ENCODE data around the gene ARHGAP44. TPM values are rescaled to one million over a fixed set of nuclear protein-coding genes. Genes with fewer than 3 reads are reported as not detected.
A peak's percentile ranks its signal among the peaks of the same experiment; 100 is the strongest.

Gene ARHGAP44
- total and polyA plus RNA-seq, 2 of the 8 experiments (the other 6 are each of a cell fraction or from before 2014, with no cell fraction given): 6.2 to 22.2 TPM

DNA sequence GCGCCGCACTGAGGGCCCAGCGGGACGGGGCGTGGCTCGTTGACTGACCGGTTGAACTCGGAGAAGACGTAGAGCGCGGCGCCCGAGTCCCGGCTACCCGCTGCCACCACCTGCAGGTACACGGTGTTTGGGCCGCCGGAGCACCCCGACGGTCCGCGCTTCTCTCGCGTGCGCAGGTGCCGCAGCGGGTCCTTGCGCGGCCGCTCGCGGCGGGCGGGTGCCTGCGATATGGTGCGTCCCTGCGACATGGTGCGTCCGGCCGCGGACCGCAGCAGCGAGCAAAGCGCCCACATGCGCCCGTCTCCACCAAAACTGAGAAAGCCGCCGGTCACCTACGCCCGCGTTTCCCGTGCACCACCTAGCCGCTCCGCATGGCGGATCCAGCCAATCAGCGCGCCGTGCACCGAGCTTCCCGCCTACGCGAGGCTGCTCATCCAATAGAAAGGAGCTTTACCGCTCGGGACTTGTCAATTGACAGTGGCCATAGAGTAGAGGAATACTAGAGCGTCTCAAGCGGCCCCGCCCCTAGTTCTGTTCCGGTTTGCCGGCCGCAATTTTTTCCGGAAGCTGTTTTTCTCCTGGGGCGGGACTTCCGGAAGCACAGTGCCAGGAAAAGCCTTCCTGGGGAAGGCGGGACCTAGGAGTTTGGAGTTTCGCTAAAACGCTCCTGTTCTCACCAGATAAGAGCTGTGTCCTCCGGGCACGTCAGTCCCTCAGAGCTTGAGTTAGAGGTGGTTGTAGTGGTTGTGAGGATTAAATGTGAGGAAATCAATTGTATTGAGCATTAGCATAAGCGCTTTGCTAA is 228.6 kb downstream of the ARHGAP44 start, which contains the start of gene ELAC2 (continued):
- TF ChIP-seq ATF3 (IDR thresholded peaks at IDR 0.05; ENCODE audit: insufficient read depth, low read depth, low read length): no peak
- TF ChIP-seq EGR1 (IDR thresholded peaks at IDR 0.05; ENCODE audit: borderline replicate concordance, low read depth, low read length): peak; percentile 63
- peak; percentile 95 for TF ChIP-seq SP1 (IDR thresholded peaks at IDR 0.05; ENCODE audit: low read depth, low read length)
- TF ChIP-seq RAD21 (IDR thresholded peaks at IDR 0.05 in 1 of 2, conservative IDR thresholded peaks at IDR 0.05 in 1 of 2; ENCODE audit: low read depth in 2 of 2, low read length in 2 of 2): no peak
- TF ChIP-seq, protein P1, sequence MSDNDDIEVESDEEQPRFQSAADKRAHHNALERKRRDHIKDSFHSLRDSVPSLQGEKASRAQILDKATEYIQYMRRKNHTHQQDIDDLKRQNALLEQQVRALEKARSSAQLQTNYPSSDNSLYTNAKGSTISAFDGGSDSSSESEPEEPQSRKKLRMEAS (IDR thresholded peaks at IDR 0.05): peak; percentile 86
- TF ChIP-seq RNF2 (IDR thresholded peaks at IDR 0.05; ENCODE audit: borderline replicate concordance, low read depth, low read length, missing control alignments, poor library complexity, severe bottlenecking): no peak
- TF ChIP-seq JUN (IDR thresholded peaks at IDR 0.05; ENCODE audit: low read depth, low read length): no peak
- no peak for TF ChIP-seq YY1 (IDR thresholded peaks at IDR 0.05; ENCODE audit: low read depth, low read length)
- TF ChIP-seq GTF2F1 (IDR thresholded peaks at IDR 0.05; ENCODE audit: borderline replicate concordance, low read depth, low read length): no peak
- TF ChIP-seq SRF (IDR thresholded peaks at IDR 0.05; ENCODE audit: low read depth, low read length): no peak
- peak; percentile 86 to 95 for TF ChIP-seq POLR2A (IDR thresholded peaks at IDR 0.05; ENCODE audit: control extremely low read depth in 1 of 2, low read depth in 2 of 2, low read length in 2 of 2)
- no peak for TF ChIP-seq BCL11A (IDR thresholded peaks at IDR 0.05; ENCODE audit: low read depth in 2 of 2, low read length in 2 of 2)
- TF ChIP-seq JUND (IDR thresholded peaks at IDR 0.05; ENCODE audit: low read length): no peak
- TF ChIP-seq SP2 (IDR thresholded peaks at IDR 0.05; ENCODE audit: low read length): peak; percentile 94
- TF ChIP-seq NRF1 (IDR thresholded peaks at IDR 0.05; ENCODE audit: low read depth, low read length): no peak; the same call in 1 of the 2 replicates
- TF ChIP-seq BRCA1 (IDR thresholded peaks at IDR 0.05; ENCODE audit: low read depth, low read length): no peak
- TF ChIP-seq, protein P2, sequence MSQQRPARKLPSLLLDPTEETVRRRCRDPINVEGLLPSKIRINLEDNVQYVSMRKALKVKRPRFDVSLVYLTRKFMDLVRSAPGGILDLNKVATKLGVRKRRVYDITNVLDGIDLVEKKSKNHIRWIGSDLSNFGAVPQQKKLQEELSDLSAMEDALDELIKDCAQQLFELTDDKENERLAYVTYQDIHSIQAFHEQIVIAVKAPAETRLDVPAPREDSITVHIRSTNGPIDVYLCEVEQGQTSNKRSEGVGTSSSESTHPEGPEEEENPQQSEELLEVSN (IDR thresholded peaks at IDR 0.05): peak; percentile 72
- no peak for TF ChIP-seq CBX5 (IDR thresholded peaks at IDR 0.05; ENCODE audit: low read depth, low read length)
- TF ChIP-seq, protein P3, sequence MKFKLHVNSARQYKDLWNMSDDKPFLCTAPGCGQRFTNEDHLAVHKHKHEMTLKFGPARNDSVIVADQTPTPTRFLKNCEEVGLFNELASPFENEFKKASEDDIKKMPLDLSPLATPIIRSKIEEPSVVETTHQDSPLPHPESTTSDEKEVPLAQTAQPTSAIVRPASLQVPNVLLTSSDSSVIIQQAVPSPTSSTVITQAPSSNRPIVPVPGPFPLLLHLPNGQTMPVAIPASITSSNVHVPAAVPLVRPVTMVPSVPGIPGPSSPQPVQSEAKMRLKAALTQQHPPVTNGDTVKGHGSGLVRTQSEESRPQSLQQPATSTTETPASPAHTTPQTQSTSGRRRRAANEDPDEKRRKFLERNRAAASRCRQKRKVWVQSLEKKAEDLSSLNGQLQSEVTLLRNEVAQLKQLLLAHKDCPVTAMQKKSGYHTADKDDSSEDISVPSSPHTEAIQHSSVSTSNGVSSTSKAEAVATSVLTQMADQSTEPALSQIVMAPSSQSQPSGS (IDR thresholded peaks at IDR 0.05; ENCODE audit: low read length): no peak
- peak; percentile 58 for TF ChIP-seq TAF7 (optimal IDR thresholded peaks at IDR 0.05; ENCODE audit: borderline replicate concordance, low read depth, low read length)
- peak; percentile 86 for TF ChIP-seq PHF8 (conservative IDR thresholded peaks at IDR 0.05; ENCODE audit: low read depth, low read length)

Data from H1 (cell line).